Measurements from ENCODE around the gene CYTH2. TPM values are rescaled to one million over a fixed set of nuclear protein-coding genes. Genes with fewer than 3 reads are reported as not detected.

CYTH2 gene
- total RNA-seq, 1 donor, result 66.2 TPM

DNA sequence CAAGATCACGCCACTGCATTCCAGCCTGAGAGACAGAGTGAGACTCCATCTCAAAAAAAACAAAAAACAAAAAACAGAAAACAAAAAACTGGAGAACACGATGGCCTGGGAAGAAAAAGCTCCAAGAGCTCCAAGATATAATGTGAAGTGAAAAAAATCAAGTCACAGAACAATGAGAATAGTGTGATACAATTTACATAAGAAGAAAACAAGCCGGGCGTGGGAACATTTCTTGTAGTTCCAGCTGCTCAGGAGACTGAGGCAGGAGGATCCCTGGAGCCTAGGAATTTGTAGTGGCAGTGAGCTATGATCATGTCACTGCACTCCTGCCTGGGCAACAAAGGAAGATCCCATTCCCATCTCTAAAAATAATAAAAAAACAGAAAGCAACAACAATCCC is 51.0 kb downstream of the CYTH2 start:
- DNase-seq (ENCODE audit: insufficient read length, low spot score, missing footprints), result no peak
- H3K9me3 ChIP-seq (ENCODE audit: low read depth, low read length), result peaks cover 3% of the 10 kb centered on the region
- H3K27ac ChIP-seq (ENCODE audit: low read depth, low read length), result no peak overlapping the region
- H3K36me3 ChIP-seq (ENCODE audit: insufficient read depth, low read length), result no peaks in the 10 kb centered on the region
- TF ChIP-seq, protein P1, sequence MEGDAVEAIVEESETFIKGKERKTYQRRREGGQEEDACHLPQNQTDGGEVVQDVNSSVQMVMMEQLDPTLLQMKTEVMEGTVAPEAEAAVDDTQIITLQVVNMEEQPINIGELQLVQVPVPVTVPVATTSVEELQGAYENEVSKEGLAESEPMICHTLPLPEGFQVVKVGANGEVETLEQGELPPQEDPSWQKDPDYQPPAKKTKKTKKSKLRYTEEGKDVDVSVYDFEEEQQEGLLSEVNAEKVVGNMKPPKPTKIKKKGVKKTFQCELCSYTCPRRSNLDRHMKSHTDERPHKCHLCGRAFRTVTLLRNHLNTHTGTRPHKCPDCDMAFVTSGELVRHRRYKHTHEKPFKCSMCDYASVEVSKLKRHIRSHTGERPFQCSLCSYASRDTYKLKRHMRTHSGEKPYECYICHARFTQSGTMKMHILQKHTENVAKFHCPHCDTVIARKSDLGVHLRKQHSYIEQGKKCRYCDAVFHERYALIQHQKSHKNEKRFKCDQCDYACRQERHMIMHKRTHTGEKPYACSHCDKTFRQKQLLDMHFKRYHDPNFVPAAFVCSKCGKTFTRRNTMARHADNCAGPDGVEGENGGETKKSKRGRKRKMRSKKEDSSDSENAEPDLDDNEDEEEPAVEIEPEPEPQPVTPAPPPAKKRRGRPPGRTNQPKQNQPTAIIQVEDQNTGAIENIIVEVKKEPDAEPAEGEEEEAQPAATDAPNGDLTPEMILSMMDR (IDR thresholded peaks at IDR 0.05; ENCODE audit: extremely low read depth, low read depth, low read length), result no peak
- H2AFZ ChIP-seq (ENCODE audit: low read length), result no peak overlapping the region
- H3K27me3 ChIP-seq (ENCODE audit: insufficient read depth, low read length), result no peaks in the 10 kb centered on the region
- no peaks in the 10 kb centered on the region for H4K20me1 ChIP-seq (ENCODE audit: insufficient read depth, low read length)
- no peak overlapping the region for H3K4me3 ChIP-seq (ENCODE audit: insufficient read depth, low read length)
- no peaks in the 10 kb centered on the region for H3K79me2 ChIP-seq (ENCODE audit: insufficient read depth, low read length)
- H3K4me1 ChIP-seq (ENCODE audit: insufficient read depth, low read length), result no peaks in the 10 kb centered on the region
- no peak overlapping the region for H3K4me2 ChIP-seq (ENCODE audit: insufficient read depth, low read length)

DNA sequence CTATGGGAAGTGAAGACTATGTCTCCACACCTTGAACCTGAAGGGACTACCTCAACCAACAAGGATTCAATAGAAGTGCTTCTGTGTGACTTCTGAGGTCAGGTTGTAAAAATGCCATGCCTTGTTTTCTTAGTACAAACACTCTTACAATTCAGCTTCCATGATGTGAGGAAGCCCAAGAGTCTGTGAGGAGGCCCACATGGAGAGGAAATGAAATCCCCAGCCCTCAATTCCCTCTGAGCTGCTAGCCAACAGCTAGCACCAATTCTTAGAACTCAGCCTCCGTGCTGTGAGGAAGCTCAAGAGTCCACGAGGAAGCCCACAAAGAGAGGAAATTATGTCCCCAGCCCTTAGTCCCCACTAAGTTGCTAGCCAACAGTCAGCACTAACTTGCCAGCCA is 55.1 kb downstream of the CYTH2 start:
- H4K20me1 ChIP-seq (ENCODE audit: insufficient read depth, low read length), result no peaks in the 10 kb centered on the region
- no peak overlapping the region for H2AFZ ChIP-seq (ENCODE audit: low read length)
- peaks cover 7% of the 10 kb centered on the region for H3K9me3 ChIP-seq (ENCODE audit: low read depth, low read length)
- H3K36me3 ChIP-seq (ENCODE audit: insufficient read depth, low read length), result no peaks in the 10 kb centered on the region
- no peak overlapping the region for H3K4me3 ChIP-seq (ENCODE audit: insufficient read depth, low read length)
- H3K4me2 ChIP-seq (ENCODE audit: insufficient read depth, low read length), result no peak overlapping the region
- TF ChIP-seq, protein P1 (IDR thresholded peaks at IDR 0.05; ENCODE audit: extremely low read depth, low read depth, low read length), result no peak
- no peak overlapping the region for H3K27ac ChIP-seq (ENCODE audit: low read depth, low read length)
- no peaks in the 10 kb centered on the region for H3K27me3 ChIP-seq (ENCODE audit: insufficient read depth, low read length)
- H3K79me2 ChIP-seq (ENCODE audit: insufficient read depth, low read length), result no peaks in the 10 kb centered on the region
- no peak for DNase-seq (ENCODE audit: insufficient read length, low spot score, missing footprints)
- H3K4me1 ChIP-seq (ENCODE audit: insufficient read depth, low read length), result no peaks in the 10 kb centered on the region

- H3K9me3 ChIP-seq (ENCODE audit: low read depth, low read length), result peaks cover 8% of the 10 kb centered on the region
- no peak for DNase-seq (ENCODE audit: insufficient read length, low spot score, missing footprints)
- no peak overlapping the region for H3K27ac ChIP-seq (ENCODE audit: low read depth, low read length)
- H3K79me2 ChIP-seq (ENCODE audit: insufficient read depth, low read length), result no peaks in the 10 kb centered on the region
- H3K4me3 ChIP-seq (ENCODE audit: insufficient read depth, low read length), result no peak overlapping the region
- H3K4me1 ChIP-seq (ENCODE audit: insufficient read depth, low read length), result no peaks in the 10 kb centered on the region
- TF ChIP-seq, protein P1 (IDR thresholded peaks at IDR 0.05; ENCODE audit: extremely low read depth, low read depth, low read length), result no peak
- no peak overlapping the region for H2AFZ ChIP-seq (ENCODE audit: low read length)
- H3K27me3 ChIP-seq (ENCODE audit: insufficient read depth, low read length), result no peaks in the 10 kb centered on the region
- H3K36me3 ChIP-seq (ENCODE audit: insufficient read depth, low read length), result no peaks in the 10 kb centered on the region
- H3K4me2 ChIP-seq (ENCODE audit: insufficient read depth, low read length), result no peak overlapping the region
- no peaks in the 10 kb centered on the region for H4K20me1 ChIP-seq (ENCODE audit: insufficient read depth, low read length)
These were observed 55.6 kb downstream of the CYTH2 start for GRCh38 chr19:48524732-48525131.

DNA sequence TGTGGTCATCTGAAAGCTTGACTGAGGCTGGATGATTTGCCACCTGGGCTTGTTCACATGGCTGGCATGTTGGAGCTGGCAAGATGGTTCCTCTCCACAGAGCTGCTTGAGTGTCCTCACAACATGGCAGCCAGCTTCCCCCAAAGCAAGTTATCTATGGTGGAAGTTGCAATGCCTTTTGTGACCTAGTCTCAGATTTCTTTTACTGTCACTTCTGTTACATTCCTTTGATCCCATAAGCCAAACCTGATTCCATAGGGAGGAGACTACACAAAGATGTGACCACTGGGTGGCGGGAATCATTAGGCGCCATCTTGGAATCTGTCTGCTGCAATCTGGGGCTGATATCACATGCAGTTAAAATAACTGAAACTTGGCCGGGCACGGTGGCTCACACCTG is 60.0 kb downstream of the CYTH2 start:
- Histone ChIP-seq H3K79me2 (ENCODE audit: insufficient read depth, low read length) (no peaks in the 10 kb centered on the region), H4K20me1 (ENCODE audit: insufficient read depth, low read length) (no peaks in the 10 kb centered on the region), H3K27me3 (ENCODE audit: insufficient read depth, low read length) (peaks cover 6% of the 10 kb centered on the region), H3K27ac (ENCODE audit: low read depth, low read length) (no peak overlapping the region), H3K9me3 (ENCODE audit: low read depth, low read length) (peaks cover 6% of the 10 kb centered on the region), H3K36me3 (ENCODE audit: insufficient read depth, low read length) (no peaks in the 10 kb centered on the region), H2AFZ (ENCODE audit: low read length) (no peak overlapping the region), H3K4me2 (ENCODE audit: insufficient read depth, low read length) (no peak overlapping the region), H3K4me1 (ENCODE audit: insufficient read depth, low read length) (no peaks in the 10 kb centered on the region), H3K4me3 (ENCODE audit: insufficient read depth, low read length) (no peak overlapping the region)
- TF ChIP-seq, protein P1 (IDR thresholded peaks at IDR 0.05; ENCODE audit: extremely low read depth, low read depth, low read length), result no peak
- DNase-seq (ENCODE audit: insufficient read length, low spot score, missing footprints), result no peak

Data from osteoblast (primary cell).